HepG2 (cell line): ENCODE results near the gene MSH3. TPM values are rescaled to one million over a fixed set of nuclear protein-coding genes. Genes with fewer than 3 reads are reported as not detected.

Experiments used
- ATAC-seq: fragments of 200-7000 bp; cut with Tn5 transposase; 3 replicates; pipeline ENCODE4 v1.9.1; 2020; ENCODE audit warnings: mild to moderate bottlenecking, moderate library complexity
- BruUV-seq: library from RNA; stranded (reverse); fragments of 400-500 nt; replicated peaks from 2 replicates; lab custom pipeline; 2021; lab: Mats Ljungman, UMichigan
- CTCF ChIA-PET: fragments of 300-600 bp; formaldehyde crosslinking; extraction: SDS; loops from one replicate; lab custom pipeline; 2021; ENCODE audit warnings: low total read pairs, inconsistent platforms, low intra/inter-chr PET ratio; lab: Yijun Ruan, JAX
- POLR2A ChIA-PET: fragments of 350-600 bp; sonication (Branson Sonifier 250); formaldehyde crosslinking; loops from one replicate; lab custom pipeline; 2020; ENCODE audit warnings: antibody characterized with exemption, inconsistent platforms; lab: Yijun Ruan, JAX
- DNase-seq: peaks from one replicate; pipeline ENCODE4 v3.0.0-alpha.2; 2015; ENCODE audit warnings: low spot score
- FAIRE-seq: peaks from 3 replicates; lab custom pipeline; 2011; peaks lifted over from hg19 to GRCh38; lab: Jason Lieb, UNC
- H2AFZ ChIP-seq: one replicate; pipeline ENCODE4 v1.6.1; 2011; ENCODE audit warnings: low read length, inconsistent platforms
- H3K27ac ChIP-seq: fragments of 300-600 bp; 3 replicates; pipeline ENCODE4 v1.8.0; 2011; ENCODE audit warnings: mixed run types, mild to moderate bottlenecking, mixed read lengths, low read length, inconsistent platforms; ENCODE audit not compliant: insufficient read depth; ENCODE audit errors: extremely low read length
- H3K27me3 ChIP-seq, 2 experiments: fragments of 200-600 bp in 1 of 2; 2 replicates in 1 of 2; 3 replicates in 1 of 2; pipeline versions ENCODE4 v1.6.0 to v1.8.0; 2011; ENCODE audit warnings: low read length in 2 of 2, mild to moderate bottlenecking in 2 of 2, moderate library complexity in 2 of 2, inconsistent platforms in 1 of 2; ENCODE audit not compliant: insufficient read depth in 2 of 2, control insufficient read depth in 1 of 2
- H3K36me3 ChIP-seq, 2 experiments: fragments of 200-600 bp in 1 of 2; replicated peaks in 1 of 2; 2 replicates in 1 of 2; 3 replicates in 1 of 2; pipeline versions ENCODE4 v1.5.1 to v1.8.0; 2011; ENCODE audit warnings: low read length in 2 of 2, inconsistent platforms in 1 of 2; ENCODE audit not compliant: insufficient read depth in 2 of 2, control insufficient read depth in 1 of 2
- H3K4me1 ChIP-seq: 2 replicates; pipeline ENCODE4 v1.5.1; 2012; ENCODE audit warnings: low read length, inconsistent platforms; ENCODE audit not compliant: insufficient read depth
- H3K4me2 ChIP-seq: 2 replicates; pipeline ENCODE4 v1.6.0; 2011; ENCODE audit warnings: low read depth, low read length, inconsistent platforms
- H3K4me3 ChIP-seq, 3 experiments: fragments of 200-600 bp in 1 of 3; sonication (generic), shearing (Covaris generic) in 1 of 3; replicated peaks in 1 of 3; 2 replicates each; pipeline ENCODE4 v1.5.1; 2011 to 2016; ENCODE audit warnings: low read length in 3 of 3, inconsistent platforms in 2 of 3, low read depth in 2 of 3, mild to moderate bottlenecking in 2 of 3, control low read depth in 1 of 3, mixed read lengths in 1 of 3; ENCODE audit not compliant: insufficient read depth in 1 of 3
- H3K79me2 ChIP-seq: one replicate; pipeline ENCODE4 v1.6.1; 2011; ENCODE audit warnings: low read length, inconsistent platforms; ENCODE audit not compliant: insufficient read depth
- H3K9ac ChIP-seq: 2 replicates; pipeline ENCODE4 v1.6.0; 2011; ENCODE audit warnings: mild to moderate bottlenecking, low read depth, low read length, inconsistent platforms; ENCODE audit not compliant: insufficient read depth
- H3K9me3 ChIP-seq: 2 replicates; pipeline ENCODE4 v1.5.1; 2012; ENCODE audit warnings: mild to moderate bottlenecking, low read length
- H4K20me1 ChIP-seq: 2 replicates; pipeline ENCODE4 v1.6.0; 2011; ENCODE audit warnings: inconsistent platforms, mild to moderate bottlenecking, low read length, moderate library complexity; ENCODE audit not compliant: insufficient read depth
- ISX ChIP-seq: sonication (generic); formaldehyde crosslinking; conservative IDR thresholded peaks from 2 replicates; pipeline ENCODE4 v1.5.0; 2020; ENCODE audit warnings: missing genetic modification reagents
- MEIS1 ChIP-seq: sonication (generic); formaldehyde crosslinking; IDR thresholded peaks from 2 replicates; pipeline ENCODE4 v1.9.0; 2021; ENCODE audit warnings: mild to moderate bottlenecking, missing genetic modification reagents, moderate library complexity, borderline replicate concordance
- MXD4 ChIP-seq: IDR thresholded peaks from 2 replicates; pipeline ENCODE4 v1.6.1; 2016; ENCODE audit warnings: mild to moderate bottlenecking, missing biosample characterization, missing genetic modification reagents
- NFAT5 ChIP-seq: sonication (generic); formaldehyde crosslinking; IDR thresholded peaks from 2 replicates; pipeline ENCODE4 v1.4.0; 2020; ENCODE audit warnings: missing genetic modification reagents
- YEATS4 ChIP-seq: sonication (generic); formaldehyde crosslinking; IDR thresholded peaks from 2 replicates; pipeline ENCODE4 v1.4.0; 2020; ENCODE audit warnings: missing genetic modification reagents, borderline replicate concordance
- ZKSCAN5 ChIP-seq: sonication (generic); formaldehyde crosslinking; IDR thresholded peaks from 2 replicates; pipeline ENCODE4 v1.5.1; 2020; ENCODE audit warnings: mild to moderate bottlenecking, missing genetic modification reagents
- ZNF737 ChIP-seq: sonication (generic); formaldehyde crosslinking; IDR thresholded peaks from 2 replicates; pipeline ENCODE4 v1.5.0; 2020; ENCODE audit warnings: missing genetic modification reagents, mild to moderate bottlenecking, borderline replicate concordance
- WGBS: methylation state at CpG from one replicate; pipeline ENCODE4 v1.1.6; 2017; ENCODE audit warnings: low lambda C conversion rate; 5-methylcytosine and 5-hydroxymethylcytosine counted together
- in situ Hi-C: cut with HindIII; loops from 2 replicates; pipeline ENCODE4 v1.10.0; 2017; ENCODE audit warnings: low pct_unique_long_range_greater_than_20kb; ENCODE audit not compliant: extremely low pct_ligation_motif_present
- intact Hi-C: fragments of 100-400 bp; cut with micrococcal nuclease; formaldehyde crosslinking; loops from one replicate; pipeline ENCODE4 v1.10.0; 2022; ENCODE audit not compliant: unreplicated experiment
- polyA plus RNA-seq, 8 experiments: library from polyadenylated mRNA; depleted of rRNA in 3 of 8; stranded (reverse) in 7 of 8; unstranded in 1 of 8; fragments of >200 nt; fragmentation: Illumina TruSeq in 4 of 8; extraction: Trizol in 4 of 8; gene quantifications; 2 replicates each; pipeline versions ENCODE4 v1.2.1 to v1.2.3, GENCODE V29; 2011 to 2016; ENCODE audit warnings: low read depth in 4 of 8, missing spikeins in 1 of 8, mixed read lengths in 1 of 8; ENCODE audit not compliant: insufficient read depth in 1 of 8
- total RNA-seq, 5 experiments: library from RNA; depleted of rRNA; stranded (reverse); fragments of >200 nt; fragmentation: Illumina TruSeq; extraction: Trizol; gene quantifications; 2 replicates each; pipeline ENCODE4 v1.2.3, GENCODE V29; 2016; ENCODE audit warnings: low read depth in 1 of 5

The MSH3 gene
- total and polyA plus RNA-seq, 2 of the 13 experiments (the other 11 are each of a cell fraction or from before 2014, with no cell fraction given), result 4.0 to 16.4 TPM

- BruUV-seq, result no TSS peak
- no peaks in the 10 kb centered on the region for H3K79me2 ChIP-seq
- peaks cover 32% of the 10 kb centered on the region for H3K4me1 ChIP-seq
- DNase-seq, result no peak
- no peaks in the 10 kb centered on the region for H3K36me3 ChIP-seq
- no peak overlapping the region for H3K27ac ChIP-seq
- in situ Hi-C loops (no loop called here), intact Hi-C loops (no loop called here)
- no peak for TF ChIP-seq NFAT5
- no peak for TF ChIP-seq ZKSCAN5 (CRISPR knock-in tag)
- no peak for TF ChIP-seq MXD4 (CRISPR knock-in tag)
- no peak for TF ChIP-seq ZNF737
- TF ChIP-seq MEIS1, result no peak
- TF ChIP-seq ISX (CRISPR knock-in tag), result no peak
- TF ChIP-seq YEATS4 (CRISPR knock-in tag), result no peak
- no peak overlapping the region for H2AFZ ChIP-seq
- H4K20me1 ChIP-seq, result no peaks in the 10 kb centered on the region
- no peak overlapping the region for H3K4me2 ChIP-seq
- no peak overlapping the region for H3K9ac ChIP-seq
- CTCF ChIA-PET, result no interaction called here
- no peak overlapping the region for H3K4me3 ChIP-seq
- no peaks in the 10 kb centered on the region for H3K27me3 ChIP-seq
- FAIRE-seq, result no peak
- POLR2A ChIA-PET, result no interaction called here
- H3K9me3 ChIP-seq, result no peaks in the 10 kb centered on the region
- WGBS, result 100% methylated on average over 1 of the region's 1 CpG
- no peak for ATAC-seq
Measured at GRCh38 chr5:80608731-80609130, 45.7 kb upstream of the MSH3 start.
